ENCODE data around the gene MSI2. TPM values are rescaled to one million over a fixed set of nuclear protein-coding genes. Genes with fewer than 3 reads are reported as not detected.

Gene MSI2
- total RNA-seq, 1 donor from 2014 or later, result 67.9 TPM

DNA sequence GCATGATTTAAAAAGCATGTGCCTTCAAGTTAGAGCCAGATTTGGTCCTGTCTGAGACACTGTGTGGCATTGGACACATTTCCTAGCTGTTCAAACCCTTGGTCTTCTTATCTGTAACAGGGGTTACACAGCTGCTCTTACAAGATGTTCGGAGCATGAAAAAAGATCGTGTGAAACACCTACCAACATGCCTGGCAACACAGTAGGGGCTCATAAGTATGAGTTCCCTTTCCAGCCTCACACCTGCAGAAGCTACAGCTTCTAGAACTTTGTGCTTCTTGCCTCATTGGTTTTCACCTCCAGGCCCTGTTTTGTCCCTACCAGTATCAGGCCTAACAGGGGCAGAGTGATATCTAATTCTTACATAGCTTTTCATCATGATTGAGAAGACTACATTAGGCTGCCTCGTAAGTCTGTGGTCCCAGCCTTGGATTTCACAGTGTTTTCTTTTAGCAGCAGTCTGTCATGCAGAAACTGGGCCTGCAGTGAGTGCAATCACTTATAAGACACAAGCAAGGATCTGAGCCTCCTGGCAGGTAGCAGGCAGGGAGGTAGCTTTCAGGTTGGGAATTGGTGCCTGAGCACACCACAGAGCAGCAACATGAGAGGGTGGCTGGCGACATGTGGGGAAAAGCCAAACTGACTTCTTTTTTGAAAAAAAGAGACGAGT, 410.0 kb downstream of the MSI2 start:
- H3K4me1 Mint-ChIP-seq (ENCODE audit: low read depth, unreplicated experiment), result peaks cover 12% of the 10 kb centered on the region
- DNase-seq (ENCODE audit: low read depth), result no peak

DNA sequence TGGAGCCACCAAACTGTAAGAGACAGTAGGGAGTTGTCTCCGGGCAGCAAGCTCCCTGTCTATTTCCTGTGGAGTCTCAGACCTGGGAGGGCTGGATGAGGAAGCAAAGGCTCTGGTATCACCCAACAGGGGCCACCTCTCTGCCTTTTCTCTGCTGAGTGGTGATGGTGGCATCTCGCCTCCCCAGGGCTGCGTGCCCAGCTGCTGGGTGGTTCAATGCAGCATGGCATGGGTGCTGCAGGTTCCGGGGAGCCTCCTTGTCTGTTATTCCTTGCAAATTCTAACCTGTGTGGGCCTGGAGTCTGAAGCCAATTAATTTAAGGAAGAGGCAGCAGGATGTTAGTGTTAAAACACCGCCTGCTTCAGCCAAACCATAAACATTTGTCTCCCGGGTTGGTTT, 410.6 kb downstream of the MSI2 start:
- peaks cover 11% of the 10 kb centered on the region for H3K4me1 Mint-ChIP-seq (ENCODE audit: low read depth, unreplicated experiment)
- H4K20me1 ChIP-seq (ENCODE audit: insufficient read depth, low read length), result no peaks in the 10 kb centered on the region
- no peaks in the 10 kb centered on the region for H3K27me3 Mint-ChIP-seq (ENCODE audit: low read depth, unreplicated experiment)
- TF ChIP-seq, protein P1, sequence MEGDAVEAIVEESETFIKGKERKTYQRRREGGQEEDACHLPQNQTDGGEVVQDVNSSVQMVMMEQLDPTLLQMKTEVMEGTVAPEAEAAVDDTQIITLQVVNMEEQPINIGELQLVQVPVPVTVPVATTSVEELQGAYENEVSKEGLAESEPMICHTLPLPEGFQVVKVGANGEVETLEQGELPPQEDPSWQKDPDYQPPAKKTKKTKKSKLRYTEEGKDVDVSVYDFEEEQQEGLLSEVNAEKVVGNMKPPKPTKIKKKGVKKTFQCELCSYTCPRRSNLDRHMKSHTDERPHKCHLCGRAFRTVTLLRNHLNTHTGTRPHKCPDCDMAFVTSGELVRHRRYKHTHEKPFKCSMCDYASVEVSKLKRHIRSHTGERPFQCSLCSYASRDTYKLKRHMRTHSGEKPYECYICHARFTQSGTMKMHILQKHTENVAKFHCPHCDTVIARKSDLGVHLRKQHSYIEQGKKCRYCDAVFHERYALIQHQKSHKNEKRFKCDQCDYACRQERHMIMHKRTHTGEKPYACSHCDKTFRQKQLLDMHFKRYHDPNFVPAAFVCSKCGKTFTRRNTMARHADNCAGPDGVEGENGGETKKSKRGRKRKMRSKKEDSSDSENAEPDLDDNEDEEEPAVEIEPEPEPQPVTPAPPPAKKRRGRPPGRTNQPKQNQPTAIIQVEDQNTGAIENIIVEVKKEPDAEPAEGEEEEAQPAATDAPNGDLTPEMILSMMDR (IDR thresholded peaks at IDR 0.05; ENCODE audit: insufficient read depth, low read depth, low read length), result no peak
- TF ChIP-seq EZH2 (IDR thresholded peaks at IDR 0.05; ENCODE audit: insufficient read depth, low read length), result no peak
- H3K9ac ChIP-seq (ENCODE audit: low read length), result no peak overlapping the region
- H3K36me3 Mint-ChIP-seq (ENCODE audit: low read depth, unreplicated experiment), result peaks cover 4% of the 10 kb centered on the region
- no peak overlapping the region for H3K4me2 ChIP-seq (ENCODE audit: low read length)
- no peak overlapping the region for H3K27ac Mint-ChIP-seq (ENCODE audit: unreplicated experiment)
- no peak overlapping the region for H3K4me3 Mint-ChIP-seq (ENCODE audit: unreplicated experiment)
- H3K36me3 ChIP-seq (ENCODE audit: insufficient read depth, low read length), result no peaks in the 10 kb centered on the region
- H3K27me3 ChIP-seq (ENCODE audit: insufficient read depth, low read length), result no peaks in the 10 kb centered on the region
- H2AFZ ChIP-seq (ENCODE audit: low read depth, low read length), result no peak overlapping the region
- H3K27ac ChIP-seq (ENCODE audit: low read depth, low read length), result no peak overlapping the region
- H3K4me1 ChIP-seq (ENCODE audit: insufficient read depth, low read length), result peaks cover 21% of the 10 kb centered on the region
- FAIRE-seq (no peak), DNase-seq (ENCODE audit: low read depth) (no peak)
- no peaks in the 10 kb centered on the region for H3K79me2 ChIP-seq (ENCODE audit: insufficient read depth, low read length)
- H3K9me3 Mint-ChIP-seq (ENCODE audit: unreplicated experiment), result no peaks in the 10 kb centered on the region
- H3K4me3 ChIP-seq (ENCODE audit: insufficient read depth, low read depth, low read length), result no peak overlapping the region
- no peaks in the 10 kb centered on the region for H3K9me3 ChIP-seq (ENCODE audit: insufficient read depth, low read depth, low read length)

More for the DNA sequence above, 410.0 kb downstream of the MSI2 start:
- Histone ChIP-seq H3K9ac (ENCODE audit: low read length) (no peak overlapping the region), H3K36me3 (ENCODE audit: insufficient read depth, low read length) (no peaks in the 10 kb centered on the region), H3K4me1 (ENCODE audit: insufficient read depth, low read length) (peaks cover 21% of the 10 kb centered on the region), H3K27me3 (ENCODE audit: insufficient read depth, low read length) (no peaks in the 10 kb centered on the region), H3K4me3 (ENCODE audit: insufficient read depth, low read depth, low read length) (no peak overlapping the region), H3K27ac (ENCODE audit: low read depth, low read length) (no peak overlapping the region), H3K4me2 (ENCODE audit: low read length) (no peak overlapping the region), H2AFZ (ENCODE audit: low read depth, low read length) (no peak overlapping the region), H4K20me1 (ENCODE audit: insufficient read depth, low read length) (no peaks in the 10 kb centered on the region), H3K79me2 (ENCODE audit: insufficient read depth, low read length) (no peaks in the 10 kb centered on the region), H3K9me3 (ENCODE audit: insufficient read depth, low read depth, low read length) (no peaks in the 10 kb centered on the region)
- Mint-ChIP-seq H3K36me3 (ENCODE audit: low read depth, unreplicated experiment) (peaks cover 5% of the 10 kb centered on the region), H3K27me3 (ENCODE audit: low read depth, unreplicated experiment) (no peaks in the 10 kb centered on the region), H3K27ac (ENCODE audit: unreplicated experiment) (no peak overlapping the region), H3K9me3 (ENCODE audit: unreplicated experiment) (no peaks in the 10 kb centered on the region), H3K4me3 (ENCODE audit: unreplicated experiment) (no peak overlapping the region)
- TF ChIP-seq, protein P1 (IDR thresholded peaks at IDR 0.05; ENCODE audit: insufficient read depth, low read depth, low read length), result no peak
- TF ChIP-seq EZH2 (IDR thresholded peaks at IDR 0.05; ENCODE audit: insufficient read depth, low read length), result no peak
- no peak for FAIRE-seq

- H3K36me3 Mint-ChIP-seq (ENCODE audit: low read depth, unreplicated experiment), result peaks cover 4% of the 10 kb centered on the region
- H3K9me3 ChIP-seq (ENCODE audit: insufficient read depth, low read depth, low read length), result no peaks in the 10 kb centered on the region
- H3K4me3 Mint-ChIP-seq (ENCODE audit: unreplicated experiment), result no peak overlapping the region
- TF ChIP-seq, protein P1 (IDR thresholded peaks at IDR 0.05; ENCODE audit: insufficient read depth, low read depth, low read length), result no peak
- no peak for TF ChIP-seq EZH2 (IDR thresholded peaks at IDR 0.05; ENCODE audit: insufficient read depth, low read length)
- no peak overlapping the region for H2AFZ ChIP-seq (ENCODE audit: low read depth, low read length)
- H3K79me2 ChIP-seq (ENCODE audit: insufficient read depth, low read length), result no peaks in the 10 kb centered on the region
- FAIRE-seq (no peak), DNase-seq (ENCODE audit: low read depth) (no peak)
- no peak overlapping the region for H3K9ac ChIP-seq (ENCODE audit: low read length)
- H3K4me3 ChIP-seq (ENCODE audit: insufficient read depth, low read depth, low read length), result no peak overlapping the region
- H3K4me2 ChIP-seq (ENCODE audit: low read length), result no peak overlapping the region
- no peaks in the 10 kb centered on the region for H4K20me1 ChIP-seq (ENCODE audit: insufficient read depth, low read length)
- no peaks in the 10 kb centered on the region for H3K36me3 ChIP-seq (ENCODE audit: insufficient read depth, low read length)
- peaks cover 16% of the 10 kb centered on the region for H3K4me1 Mint-ChIP-seq (ENCODE audit: low read depth, unreplicated experiment)
- no peaks in the 10 kb centered on the region for H3K27me3 Mint-ChIP-seq (ENCODE audit: low read depth, unreplicated experiment)
- no peaks in the 10 kb centered on the region for H3K27me3 ChIP-seq (ENCODE audit: insufficient read depth, low read length)
- no peak overlapping the region for H3K27ac Mint-ChIP-seq (ENCODE audit: unreplicated experiment)
- H3K4me1 ChIP-seq (ENCODE audit: insufficient read depth, low read length), result peaks cover 21% of the 10 kb centered on the region
- no peaks in the 10 kb centered on the region for H3K9me3 Mint-ChIP-seq (ENCODE audit: unreplicated experiment)
- H3K27ac ChIP-seq (ENCODE audit: low read depth, low read length), result no peak overlapping the region
Observed at GRCh38 chr17:57667461-57667923, 411.2 kb downstream of the MSI2 start.
